Measurements from ENCODE around the gene TACR1. TPM values are rescaled to one million over a fixed set of nuclear protein-coding genes. Genes with fewer than 3 reads are reported as not detected.

TACR1 gene
- total RNA-seq, 4 donors from 2014 or later: 2.0 to 7.7 (median 5.0) TPM

DNA sequence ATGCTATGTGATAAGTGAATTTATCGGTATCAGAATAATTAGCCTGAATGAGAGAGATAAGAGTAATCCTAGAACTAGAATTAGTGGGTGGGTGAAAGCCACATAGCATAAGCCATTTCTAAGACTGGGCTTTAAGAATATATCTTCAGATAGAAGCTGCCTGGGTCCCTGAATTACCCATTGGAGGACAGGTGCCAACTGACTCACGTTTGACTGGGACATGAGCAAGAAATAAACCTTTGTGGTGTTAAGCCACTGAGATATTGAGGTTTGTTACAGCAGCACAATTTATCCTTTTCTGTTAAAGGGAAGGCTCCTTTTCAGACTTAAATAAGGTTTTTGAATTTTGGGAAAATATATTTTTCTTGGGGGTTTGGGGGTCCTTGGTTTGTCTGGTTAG is 145.0 kb downstream of the TACR1 start:
- TF ChIP-seq, protein P1, sequence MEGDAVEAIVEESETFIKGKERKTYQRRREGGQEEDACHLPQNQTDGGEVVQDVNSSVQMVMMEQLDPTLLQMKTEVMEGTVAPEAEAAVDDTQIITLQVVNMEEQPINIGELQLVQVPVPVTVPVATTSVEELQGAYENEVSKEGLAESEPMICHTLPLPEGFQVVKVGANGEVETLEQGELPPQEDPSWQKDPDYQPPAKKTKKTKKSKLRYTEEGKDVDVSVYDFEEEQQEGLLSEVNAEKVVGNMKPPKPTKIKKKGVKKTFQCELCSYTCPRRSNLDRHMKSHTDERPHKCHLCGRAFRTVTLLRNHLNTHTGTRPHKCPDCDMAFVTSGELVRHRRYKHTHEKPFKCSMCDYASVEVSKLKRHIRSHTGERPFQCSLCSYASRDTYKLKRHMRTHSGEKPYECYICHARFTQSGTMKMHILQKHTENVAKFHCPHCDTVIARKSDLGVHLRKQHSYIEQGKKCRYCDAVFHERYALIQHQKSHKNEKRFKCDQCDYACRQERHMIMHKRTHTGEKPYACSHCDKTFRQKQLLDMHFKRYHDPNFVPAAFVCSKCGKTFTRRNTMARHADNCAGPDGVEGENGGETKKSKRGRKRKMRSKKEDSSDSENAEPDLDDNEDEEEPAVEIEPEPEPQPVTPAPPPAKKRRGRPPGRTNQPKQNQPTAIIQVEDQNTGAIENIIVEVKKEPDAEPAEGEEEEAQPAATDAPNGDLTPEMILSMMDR (IDR thresholded peaks at IDR 0.05; ENCODE audit: low read depth): no peak

DNA sequence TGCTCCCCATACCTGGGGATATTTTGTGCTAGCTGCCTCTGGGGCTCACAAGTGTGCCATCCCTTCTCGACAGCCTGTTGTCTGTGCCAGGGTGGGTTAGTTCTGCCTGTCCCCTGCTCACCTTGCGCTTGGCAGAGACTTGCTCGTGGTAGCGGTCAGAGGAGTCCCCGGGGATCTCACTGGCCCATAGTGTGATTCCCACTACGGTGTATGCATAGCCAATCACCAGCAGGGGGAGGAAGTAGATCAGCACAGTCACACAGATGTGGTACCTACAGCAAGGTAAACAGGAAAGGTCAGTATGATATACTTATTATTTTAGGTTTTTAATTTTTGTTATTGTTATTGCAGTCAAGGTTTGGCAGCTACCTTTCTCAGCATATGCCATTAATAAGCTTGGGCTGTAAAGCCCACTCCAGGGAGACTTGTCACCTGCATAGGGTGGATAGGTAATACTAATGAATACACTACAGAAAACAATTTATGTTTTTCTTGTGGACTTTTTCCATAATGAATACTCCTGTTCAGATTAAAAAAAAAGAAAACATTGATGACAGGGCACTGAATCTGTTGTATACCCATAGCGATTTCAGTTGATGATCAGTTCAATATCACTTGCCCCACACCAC is 145.7 kb downstream of the TACR1 start:
- TF ChIP-seq, protein P1 (IDR thresholded peaks at IDR 0.05; ENCODE audit: low read depth): no peak

DNA sequence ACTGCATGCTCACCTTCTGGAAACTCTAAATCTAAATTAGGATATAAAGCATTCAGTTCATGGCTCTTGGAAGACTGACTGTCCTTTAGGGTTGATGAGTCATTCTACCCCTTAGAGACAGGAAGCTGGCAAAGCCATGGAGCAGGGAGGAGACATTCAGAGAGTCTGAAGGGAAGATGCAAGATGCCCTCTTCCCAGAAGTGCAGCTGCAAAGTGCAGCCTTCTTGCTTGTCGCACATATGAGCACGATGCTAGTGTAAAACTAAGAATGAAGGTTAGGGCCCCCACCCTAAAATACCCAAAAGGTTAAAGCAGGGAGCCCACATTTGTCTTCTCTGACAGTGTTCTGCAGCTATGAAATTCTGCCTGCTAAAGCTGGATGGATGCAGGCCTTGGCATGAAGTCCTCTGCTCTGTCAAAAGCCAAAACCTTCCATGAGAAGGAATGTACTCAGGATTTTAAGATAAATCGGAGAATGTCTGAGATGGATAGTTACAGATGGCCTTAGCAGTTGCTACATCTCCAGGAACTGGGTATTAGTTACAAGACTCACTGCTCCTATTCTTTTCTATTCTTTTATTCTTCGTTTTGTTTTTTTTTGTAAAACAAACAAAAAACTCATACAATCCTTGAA is 151.2 kb downstream of the TACR1 start:
- TF ChIP-seq, protein P1 (IDR thresholded peaks at IDR 0.05; ENCODE audit: low read depth): no peak

DNA sequence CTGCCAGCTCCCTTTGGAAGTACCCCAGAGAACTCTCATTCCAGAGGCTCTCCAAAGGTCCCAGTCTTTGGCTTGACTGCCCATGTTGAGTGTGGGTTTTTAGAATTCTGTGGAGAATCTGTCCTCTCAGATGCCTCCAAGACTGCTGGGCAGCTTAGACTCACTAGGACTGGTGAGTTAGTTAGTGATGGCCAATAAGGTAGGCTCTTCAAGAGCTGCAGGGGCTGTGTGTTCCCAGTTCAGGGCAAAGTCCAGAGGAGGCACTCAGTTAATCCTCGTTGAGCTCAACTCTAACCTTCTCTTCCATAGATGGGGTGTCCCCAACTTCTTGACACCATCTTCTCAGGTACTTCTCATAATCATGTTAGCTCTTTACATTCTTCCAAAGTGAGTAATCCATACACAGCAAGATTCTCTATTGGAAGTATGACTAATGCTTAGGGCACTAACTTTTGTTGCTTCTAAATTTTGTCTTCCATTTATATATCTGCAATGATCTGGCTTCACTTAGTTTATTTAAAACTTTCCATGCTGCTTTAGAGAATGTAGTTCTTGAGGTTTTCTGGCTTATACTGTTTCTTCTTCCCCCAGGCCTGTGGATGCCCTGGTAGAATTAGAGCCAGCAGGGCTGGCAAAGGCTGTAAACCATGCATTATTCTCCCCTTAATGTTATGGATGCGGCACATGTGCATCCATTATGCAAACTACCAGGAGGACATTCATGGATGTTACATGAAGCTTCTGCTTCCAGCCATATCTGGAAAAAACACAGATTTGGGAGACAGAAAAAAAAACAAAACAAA is 151.9 kb downstream of the TACR1 start:
- TF ChIP-seq, protein P1 (IDR thresholded peaks at IDR 0.05; ENCODE audit: low read depth): no peak

DNA sequence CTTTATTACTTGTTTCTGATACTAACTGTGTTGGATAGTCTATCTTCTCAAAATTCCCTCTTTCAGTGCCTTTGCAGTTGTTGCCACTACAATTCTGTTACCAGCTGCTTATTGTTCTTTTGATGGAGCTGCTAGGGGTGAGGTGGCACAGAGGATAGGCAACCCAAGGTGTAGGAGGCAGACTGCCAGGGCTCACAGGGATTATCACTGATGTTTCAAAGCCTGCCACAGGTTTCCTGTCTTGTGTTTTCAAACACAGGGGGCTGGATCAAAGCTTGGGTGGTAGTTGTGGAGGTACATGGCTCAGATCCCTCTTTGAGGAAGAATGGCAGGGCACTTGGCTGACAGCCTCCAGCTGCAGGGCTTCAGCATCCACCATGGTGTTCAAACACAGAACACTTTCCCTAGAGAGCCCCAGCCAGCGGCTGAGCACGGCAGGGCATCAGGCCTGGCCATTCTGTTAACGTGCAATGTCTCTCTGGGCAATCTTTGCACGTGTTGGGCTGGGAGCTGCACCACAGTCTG is 153.7 kb downstream of the TACR1 start:
- TF ChIP-seq, protein P1 (IDR thresholded peaks at IDR 0.05; ENCODE audit: low read depth): no peak

DNA sequence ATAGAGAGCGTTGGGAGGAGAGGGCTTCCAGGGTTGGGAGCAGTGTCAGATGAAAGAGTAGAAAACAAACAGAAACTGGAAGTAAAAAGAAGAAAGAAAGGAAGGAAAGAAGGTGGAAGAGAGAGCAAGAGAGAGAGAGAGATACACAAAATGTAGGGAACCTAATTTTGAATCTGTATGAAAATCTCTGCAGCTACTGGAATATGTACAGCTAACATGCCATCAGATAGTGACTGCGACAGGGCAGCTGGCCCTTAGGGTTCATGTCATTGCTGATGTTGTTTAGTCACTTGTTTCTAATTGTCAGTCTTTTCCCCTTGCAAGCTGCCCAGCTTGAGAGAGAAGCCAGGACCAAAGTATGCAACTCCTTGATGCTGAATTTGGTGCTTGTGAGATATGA is 155.0 kb downstream of the TACR1 start:
- TF ChIP-seq, protein P1 (IDR thresholded peaks at IDR 0.05; ENCODE audit: low read depth): no peak

DNA sequence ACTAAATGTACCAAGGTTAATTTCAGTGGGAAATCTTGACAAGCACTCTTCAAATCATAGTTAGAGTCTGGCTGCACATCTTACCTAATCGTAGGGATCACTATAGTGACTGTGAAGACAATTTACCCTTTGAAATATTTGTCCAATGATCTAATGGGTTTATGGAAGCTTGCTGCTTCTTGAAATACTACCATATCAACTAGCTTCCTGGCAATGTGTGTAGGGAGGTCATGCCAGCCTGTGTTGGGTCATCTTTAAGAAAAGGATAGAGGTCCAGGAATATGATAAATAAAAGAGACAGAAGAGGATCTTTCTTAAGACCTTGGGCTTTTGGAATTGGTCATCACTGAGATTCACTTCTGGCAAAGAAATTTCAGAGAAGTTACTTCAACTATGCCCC is 156.5 kb downstream of the TACR1 start:
- TF ChIP-seq, protein P1 (IDR thresholded peaks at IDR 0.05; ENCODE audit: low read depth): no peak

Measured in subcutaneous adipose tissue (tissue), 4 donors.